Islet precursor cell (in vitro differentiated cells): Measurements from ENCODE around the gene BTN2A1.
A peak's percentile ranks its signal among the peaks of the same experiment; 100 is the strongest.
"Not testable (repeated sequence)": the region's sequence is repeated elsewhere in the genome, so short reads cannot be mapped to it uniquely, and the experiment has no call there.

Source experiments
- DNase-seq: peaks from one replicate; pipeline ENCODE4 v3.0.0-alpha.2; 2018

BTN2A1 gene

GRCh38 chr6:26497610-26498009, 39.9 kb downstream of the BTN2A1 start:
- no peak for DNase-seq

DNA sequence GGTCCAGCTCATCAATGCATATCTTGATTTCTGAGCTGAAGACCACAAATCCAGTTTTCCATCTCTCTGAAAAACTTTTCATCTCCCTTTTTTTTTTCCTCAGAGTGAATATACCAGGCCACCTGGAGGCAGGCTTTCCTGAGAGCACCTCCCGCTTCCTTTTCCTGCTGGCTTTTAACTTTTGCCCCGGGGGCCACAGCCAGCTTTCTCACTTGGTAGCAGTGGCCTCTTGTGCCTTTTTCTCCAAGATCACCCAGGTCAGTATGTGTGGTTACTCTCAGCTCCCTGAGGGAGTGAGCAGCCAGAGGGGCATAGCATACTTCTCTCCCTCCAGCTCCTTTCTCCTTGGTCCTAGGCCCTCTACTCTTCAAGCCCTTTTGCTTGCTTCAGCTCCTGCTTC, 42.3 kb downstream of the BTN2A1 start, which contains the start of gene BTN1A1:
TSS of gene BTN1A1 (plus strand) at position 202 of the 400 bp plus-strand sequence. CDS start 984 bp downstream, outside the sequence.
- DNase-seq: peak; percentile 71

DNA sequence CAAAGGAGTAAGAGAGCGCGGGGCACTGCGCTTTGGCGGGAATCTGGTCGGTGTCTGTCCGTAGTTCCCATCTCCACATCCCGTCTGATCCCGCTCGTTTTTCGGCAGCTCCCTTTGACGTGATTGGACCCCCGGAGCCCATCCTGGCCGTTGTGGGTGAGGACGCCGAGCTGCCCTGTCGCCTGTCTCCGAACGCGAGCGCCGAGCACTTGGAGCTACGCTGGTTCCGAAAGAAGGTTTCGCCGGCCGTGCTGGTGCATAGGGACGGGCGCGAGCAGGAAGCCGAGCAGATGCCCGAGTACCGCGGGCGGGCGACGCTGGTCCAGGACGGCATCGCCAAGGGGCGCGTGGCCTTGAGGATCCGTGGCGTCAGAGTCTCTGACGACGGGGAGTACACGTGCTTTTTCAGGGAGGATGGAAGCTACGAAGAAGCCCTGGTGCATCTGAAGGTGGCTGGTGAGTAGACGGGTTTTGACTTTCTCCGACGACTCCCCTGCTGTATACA, 43.8 kb downstream of the BTN2A1 start:
- DNase-seq: peak; percentile 60

DNA sequence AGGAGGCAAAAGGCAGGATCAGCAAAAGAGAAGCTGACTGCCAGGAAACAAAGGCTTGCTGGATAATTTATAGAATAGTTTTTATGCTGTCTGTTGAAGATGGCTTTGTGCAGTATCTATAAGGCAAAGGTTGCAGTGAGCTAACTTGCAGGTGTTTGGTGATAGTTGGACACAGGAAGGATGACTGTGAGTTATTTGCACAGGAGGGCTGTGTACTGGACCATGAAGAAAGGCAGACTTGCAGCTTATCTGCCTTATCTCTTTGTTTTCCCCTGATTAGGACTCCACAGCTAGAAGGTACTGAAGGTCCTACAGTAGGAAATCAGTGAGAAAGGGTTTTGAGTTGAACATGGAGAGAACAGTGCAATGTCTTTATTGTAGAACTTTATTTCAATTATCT, 44.4 kb downstream of the BTN2A1 start:
- no peak for DNase-seq

DNA sequence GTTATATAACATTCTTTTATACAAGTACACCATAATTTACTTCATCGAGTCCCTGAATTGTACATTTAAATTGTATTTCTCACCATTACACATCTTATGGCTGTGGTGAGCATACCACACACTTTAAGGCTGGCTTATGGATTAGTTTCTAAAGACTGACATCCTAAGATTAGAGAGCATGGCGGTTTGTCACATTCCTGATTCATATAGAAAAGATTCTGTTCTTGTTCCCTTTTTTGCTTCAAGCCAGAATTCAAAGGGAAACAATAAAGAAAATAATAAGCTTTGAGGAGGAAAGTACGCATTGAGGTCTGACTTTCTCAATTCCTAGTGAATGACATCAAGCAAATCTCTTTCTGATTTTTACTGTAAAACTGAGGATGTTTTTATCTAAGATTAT, 44.9 kb downstream of the BTN2A1 start:
- DNase-seq: no peak

DNA sequence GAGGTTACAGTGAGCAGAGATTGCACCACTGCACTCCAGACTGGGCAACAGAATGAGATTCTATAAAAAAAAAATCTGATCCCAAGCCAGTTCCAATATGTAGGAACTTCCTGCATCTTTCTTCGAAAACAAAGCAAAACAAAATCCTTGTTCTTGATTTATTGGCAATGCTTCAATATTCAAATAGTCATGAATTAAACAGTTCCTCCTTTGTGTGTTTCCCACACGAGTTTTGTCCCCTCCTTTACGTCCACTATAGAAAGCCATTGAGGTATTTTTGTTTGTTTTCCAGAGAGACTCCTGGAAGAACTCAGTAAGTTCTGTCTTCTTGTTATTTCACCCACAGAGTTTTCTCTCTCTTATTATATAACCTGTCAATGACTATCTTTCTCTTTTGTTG, 49.9 kb downstream of the BTN2A1 start:
- DNase-seq: no peak

DNA sequence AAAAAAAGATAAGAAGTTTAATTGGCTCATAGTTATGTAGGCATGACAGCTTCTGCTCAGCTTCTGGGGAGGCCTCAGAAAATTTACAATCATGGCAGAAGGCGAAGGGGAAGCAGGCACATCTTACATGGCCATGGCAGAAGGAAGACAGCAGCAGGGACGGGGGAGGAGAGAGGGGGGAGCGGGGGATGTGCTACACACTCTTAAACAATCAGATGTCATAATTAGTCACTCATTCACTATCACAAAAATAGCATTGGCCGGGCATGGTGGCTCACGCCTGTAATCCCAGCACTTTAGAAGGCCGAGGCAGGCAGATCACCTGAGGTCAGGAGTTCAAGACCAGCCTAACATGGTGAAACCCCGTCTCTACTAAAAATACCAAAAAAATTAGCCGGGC, 53.3 kb downstream of the BTN2A1 start:
- DNase-seq: not testable (repeated sequence)

DNA sequence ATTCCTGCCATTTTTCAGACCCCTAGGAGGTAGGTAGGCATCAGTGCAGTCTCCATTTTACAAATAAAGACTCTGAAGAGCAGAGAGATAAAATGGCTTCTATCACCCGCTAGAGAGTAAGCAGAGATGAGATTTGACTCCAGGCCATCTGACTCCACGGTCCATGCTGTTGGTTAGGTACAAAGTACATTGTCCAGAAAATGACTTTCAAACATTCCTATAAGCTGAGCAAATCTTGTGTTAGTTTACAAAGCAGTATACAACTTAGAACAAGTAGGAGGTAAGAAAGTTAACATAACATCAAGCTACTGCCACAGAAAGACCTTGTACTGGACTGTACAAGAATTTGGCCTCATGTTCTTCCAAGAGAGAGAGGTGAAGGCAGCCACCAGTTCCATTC, 57.2 kb downstream of the BTN2A1 start:
- no peak for DNase-seq

DNA sequence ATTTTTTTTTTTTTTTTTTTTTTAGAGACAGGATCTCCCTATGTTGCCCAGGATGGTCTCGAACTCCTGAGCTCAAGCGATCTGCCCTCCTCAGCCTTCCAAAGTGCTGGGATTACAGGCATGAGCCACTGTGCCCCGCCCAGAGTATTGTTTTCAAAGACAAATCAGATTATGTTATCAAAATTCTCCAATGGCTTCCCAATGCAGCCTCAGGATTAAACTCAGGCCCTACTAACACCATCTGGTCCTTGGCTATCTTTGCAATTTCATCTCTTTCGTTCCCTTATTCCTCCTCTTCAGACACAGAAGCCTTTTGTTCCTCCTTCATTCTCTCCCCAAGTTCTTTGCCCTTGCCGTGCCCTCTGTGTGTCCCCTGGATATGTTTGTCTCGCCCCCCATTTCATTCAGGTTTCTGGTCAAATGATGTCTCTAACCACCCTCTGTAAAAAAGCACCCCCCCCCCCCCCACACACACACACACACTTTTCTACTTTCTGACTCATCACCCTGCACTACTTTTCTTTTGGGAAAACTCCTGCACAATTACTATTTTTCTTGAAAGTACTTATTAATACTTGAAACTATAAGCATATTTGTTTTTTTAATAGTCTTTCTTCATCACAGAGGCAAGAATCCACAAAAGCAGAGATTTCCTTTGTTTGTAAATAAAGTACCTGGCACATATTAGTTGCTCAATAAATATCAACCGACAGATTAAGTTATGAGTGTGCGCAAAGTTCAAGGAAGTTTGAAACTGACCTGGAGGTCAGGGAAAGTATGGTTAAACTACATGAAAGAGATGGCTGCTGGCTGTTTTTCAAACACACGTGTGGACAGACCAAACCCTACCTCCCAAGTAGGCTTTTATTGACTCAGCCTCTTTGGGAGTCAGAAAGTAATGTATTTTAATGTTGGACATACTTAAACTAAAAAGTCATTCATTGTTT, 59.0 kb downstream of the BTN2A1 start:
- no peak for DNase-seq
